HG02973 (cell line): ENCODE data around the gene PAGE2.
"Not testable (repeated sequence)": the region's sequence is repeated elsewhere in the genome, so short reads cannot be mapped to it uniquely, and the experiment has no call there.

ENCODE experiments used
- ATAC-seq: cut with Tn5 transposase; IDR thresholded peaks from one replicate; pipeline ENCODE4 v1.9.1; 2021; ENCODE audit warnings: moderate library complexity; ENCODE audit not compliant: unreplicated experiment

PAGE2 gene

GRCh38 chrX:55088795-55089489, at the start of gene PAGE2:
Gene PAGE2 (plus strand): TSS chrX:55089018. CDS start chrX:55090021, 1,003 bp downstream.
- ATAC-seq: no peak

DNA sequence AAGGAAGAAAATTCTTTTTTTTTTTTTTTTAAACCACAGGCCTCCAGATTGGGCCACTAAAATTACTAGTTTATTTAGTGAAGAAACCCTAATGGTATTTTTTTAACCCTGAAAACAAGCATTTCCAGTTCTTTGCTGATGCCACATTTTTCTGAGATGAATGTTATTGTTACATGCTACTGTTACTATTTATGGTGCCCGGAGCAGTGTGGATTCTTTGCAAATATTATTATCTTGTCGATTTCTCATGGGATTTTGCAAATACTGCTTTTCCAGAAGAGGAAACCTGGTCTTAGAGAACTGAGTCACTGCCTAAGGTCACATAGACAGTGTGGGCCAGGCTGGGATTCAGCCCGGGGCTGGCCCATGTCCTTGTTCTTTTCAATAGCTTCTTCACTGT, 49.3 kb upstream of the PAGE2 start:
- no peak for ATAC-seq

DNA sequence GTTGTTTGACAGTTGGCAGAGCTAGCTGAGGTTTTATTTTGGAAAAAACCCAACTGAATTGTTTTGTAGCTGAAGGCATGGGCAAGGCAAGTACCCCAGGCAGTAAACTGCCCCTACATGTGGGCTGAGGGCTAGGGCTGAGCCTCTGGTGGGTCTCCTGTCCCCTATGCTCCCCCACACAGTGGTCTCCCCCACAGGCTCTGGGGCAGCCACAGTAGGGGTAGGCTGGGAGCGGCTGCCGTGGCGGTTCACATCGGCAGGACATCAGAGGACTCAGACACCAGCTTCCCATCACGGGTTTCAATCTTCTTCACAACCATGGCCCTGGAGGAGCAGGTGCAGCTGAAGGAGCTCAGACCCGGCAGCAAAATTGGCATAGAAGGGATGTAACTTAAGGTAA, 47.3 kb upstream of the PAGE2 start:
- ATAC-seq: no peak

DNA sequence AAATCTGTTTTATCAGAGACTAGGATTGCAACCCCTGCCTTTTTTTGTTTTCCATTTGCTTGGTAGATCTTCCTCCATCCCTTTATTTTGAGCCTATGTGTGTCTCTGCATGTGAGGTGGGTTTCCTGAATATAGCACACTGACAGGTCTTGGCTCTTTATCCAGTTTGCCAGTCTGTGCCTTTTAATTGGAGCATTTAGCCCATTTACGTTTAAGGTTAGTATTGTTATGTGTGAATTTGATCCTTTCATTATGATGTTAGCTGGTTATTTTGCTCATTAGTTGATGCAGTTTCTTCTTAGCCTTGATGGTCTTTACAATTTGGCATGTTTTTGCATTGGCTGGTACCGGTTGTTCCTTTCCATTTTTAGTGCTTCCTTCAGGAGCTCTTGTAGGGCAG, 38.2 kb upstream of the PAGE2 start:
- ATAC-seq: not testable (repeated sequence)

DNA sequence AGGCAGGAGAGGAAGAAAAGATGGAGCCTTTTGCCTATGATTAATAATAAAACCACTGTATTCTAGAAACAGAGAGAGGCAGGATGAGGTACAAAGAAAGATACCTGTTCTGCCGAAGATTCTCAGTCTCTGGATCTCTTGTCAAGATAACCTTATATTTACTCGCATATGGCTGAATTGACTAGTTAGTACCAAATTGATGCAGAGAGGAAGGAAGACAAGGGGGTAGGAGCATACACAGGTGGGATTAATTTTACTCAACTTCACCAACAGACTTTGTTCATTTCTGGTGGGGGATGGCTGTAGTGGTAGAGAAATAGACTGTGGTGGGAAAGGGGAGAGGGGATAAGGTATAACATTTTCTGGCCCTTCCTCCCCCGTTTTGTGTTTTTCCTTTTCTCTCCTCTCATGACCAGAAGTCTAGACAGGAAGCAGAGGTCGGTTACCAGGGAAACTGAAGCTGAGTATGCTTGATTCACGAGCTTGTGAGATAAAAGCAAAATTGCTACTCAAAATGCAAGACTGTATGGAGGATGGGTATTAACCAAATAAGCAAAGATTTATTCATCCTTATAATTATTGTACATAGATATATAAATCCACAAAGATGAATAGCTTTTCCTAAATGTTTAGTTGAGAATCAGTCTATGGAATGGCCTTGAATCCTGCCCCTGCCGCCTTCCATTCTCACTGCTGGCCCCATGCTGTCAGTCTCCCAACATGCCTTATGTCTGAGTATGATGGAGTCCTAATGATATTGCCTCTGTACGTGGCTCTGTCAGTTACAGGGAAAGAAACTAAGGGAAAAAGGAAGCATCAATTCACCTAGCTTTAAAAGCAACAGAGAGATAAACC, 31.8 kb upstream of the PAGE2 start:
- no peak for ATAC-seq

GRCh38 chrX:55057675-55058249, 31.1 kb upstream of the PAGE2 start:
- no peak for ATAC-seq

GRCh38 chrX:55067180-55067579, 21.6 kb upstream of the PAGE2 start:
- ATAC-seq: not testable (repeated sequence)

DNA sequence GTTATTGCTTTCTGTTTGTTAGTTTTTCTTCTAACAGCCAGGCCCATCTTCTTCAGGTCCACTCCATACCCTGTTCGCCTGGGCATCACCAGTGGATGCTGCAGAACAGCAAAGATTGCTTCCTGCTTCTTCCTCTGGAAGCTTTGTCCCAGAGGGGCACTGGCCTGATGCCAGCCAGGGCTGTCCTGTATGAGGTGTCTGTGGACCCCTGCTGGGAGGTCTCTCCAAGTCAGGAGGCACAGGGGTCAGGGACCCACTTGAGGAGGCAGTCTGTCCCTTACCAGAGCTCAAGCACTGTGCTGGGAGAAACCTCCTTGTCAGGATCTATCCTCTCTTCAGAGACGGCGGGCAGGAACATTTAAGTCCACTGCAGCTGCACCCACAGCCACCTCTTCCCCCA, 16.5 kb upstream of the PAGE2 start:
- ATAC-seq: no peak

GRCh38 chrX:55074851-55075467, 13.9 kb upstream of the PAGE2 start, which contains the start of gene PAGE2B:
Gene PAGE2B (plus strand): TSS chrX:55075030. CDS start chrX:55076042, 1,012 bp downstream.
- no peak for ATAC-seq

DNA sequence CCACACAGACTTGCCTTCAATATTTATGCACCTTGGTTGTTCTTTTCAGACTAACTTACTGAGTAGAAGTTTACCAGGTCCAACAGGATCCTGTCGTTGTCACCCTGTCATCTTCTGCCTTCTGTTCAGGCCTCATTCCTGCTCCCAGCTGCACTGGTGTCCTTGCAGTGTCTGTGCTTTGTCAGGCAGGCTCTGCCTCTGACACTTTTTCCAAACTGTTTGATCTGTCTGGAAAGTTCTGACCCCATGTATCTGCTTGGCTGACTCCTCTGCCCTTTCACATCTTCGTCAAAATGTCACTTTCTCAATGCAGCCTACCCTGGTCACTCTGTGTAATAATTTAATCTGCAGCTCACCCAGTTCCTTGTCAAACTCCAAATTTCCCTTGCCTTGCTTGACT, 9.9 kb downstream of the PAGE2 start:
- ATAC-seq: no peak

DNA sequence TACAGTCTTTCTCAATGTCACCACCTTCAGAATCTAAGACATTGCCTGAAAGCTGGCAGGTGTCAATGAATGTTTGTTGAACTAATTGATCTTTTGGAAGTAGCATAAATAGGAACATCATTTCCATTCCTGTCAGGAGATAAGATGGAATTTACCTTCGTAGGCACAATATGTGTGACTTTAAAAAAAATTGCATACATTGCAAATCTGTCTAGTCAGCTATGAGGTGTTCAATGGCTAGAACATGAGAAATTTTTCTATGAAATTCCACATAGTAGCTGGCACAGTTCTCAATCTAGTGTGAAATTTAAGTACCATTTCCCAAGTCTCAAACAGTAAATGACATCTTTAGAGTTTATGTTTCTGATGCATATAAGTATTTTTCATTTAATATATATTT, 10.3 kb downstream of the PAGE2 start:
- no peak for ATAC-seq

- ATAC-seq: no peak
Measured at GRCh38 chrX:55102754-55103153, 13.9 kb downstream of the PAGE2 start.

- ATAC-seq: no peak
Measured at GRCh38 chrX:55107262-55107661, 18.4 kb downstream of the PAGE2 start.

DNA sequence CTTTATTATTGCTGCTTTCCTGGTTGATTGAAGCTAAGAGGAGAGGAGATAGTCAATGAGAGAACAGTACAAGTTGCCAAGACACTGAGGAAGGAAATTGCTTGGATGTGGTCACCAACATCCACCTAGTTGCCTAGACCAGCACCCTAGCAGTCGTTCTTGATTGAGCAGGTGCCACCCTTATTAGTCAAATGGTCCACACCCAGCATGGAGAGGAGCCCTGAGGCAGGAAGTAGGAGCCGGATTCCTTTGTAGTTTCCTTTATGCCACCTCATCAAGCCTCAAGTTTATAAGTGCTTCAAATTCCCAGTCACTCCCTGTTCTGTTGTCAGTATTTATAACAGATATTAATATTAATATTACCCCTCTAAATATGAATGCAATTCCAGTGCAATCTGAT, 19.1 kb downstream of the PAGE2 start:
- ATAC-seq: no peak

GRCh38 chrX:55109306-55109705, 20.5 kb downstream of the PAGE2 start:
- ATAC-seq: no peak

- ATAC-seq: no peak
Measured at GRCh38 chrX:55111578-55112254, 22.9 kb downstream of the PAGE2 start.

GRCh38 chrX:55116589-55116988, 27.8 kb downstream of the PAGE2 start:
- not testable (repeated sequence) for ATAC-seq

- no peak for ATAC-seq
Measured at GRCh38 chrX:55118574-55118973, 29.8 kb downstream of the PAGE2 start.

DNA sequence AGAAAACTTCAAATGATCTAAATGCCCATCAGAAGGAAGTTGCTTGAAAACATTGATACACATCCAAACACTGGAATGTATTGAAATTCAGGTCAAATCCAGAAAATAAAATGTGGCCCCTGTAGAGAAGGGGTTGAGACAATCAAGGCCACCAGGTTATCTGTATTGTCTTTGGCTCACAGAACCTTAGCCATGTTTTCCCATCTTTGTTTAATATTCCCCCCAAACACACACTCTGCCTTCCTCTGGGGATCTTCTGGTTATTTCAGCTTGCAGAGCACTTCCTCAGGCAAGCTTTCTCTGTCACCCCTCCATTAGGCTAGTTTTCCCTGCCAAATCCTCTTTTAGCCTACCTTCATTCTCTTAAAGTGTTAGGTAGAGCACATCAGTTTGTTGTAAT, 30.5 kb downstream of the PAGE2 start:
- no peak for ATAC-seq

- ATAC-seq: no peak
Measured at GRCh38 chrX:55119712-55120111, 30.9 kb downstream of the PAGE2 start.
